GM23338 (cell line): ENCODE measurements around the gene TENM3.
"Not testable (repeated sequence)": the region's sequence is repeated elsewhere in the genome, so short reads cannot be mapped to it uniquely, and the experiment has no call there.

Experiments used
- EZH2 ChIP-seq: fragments of 200-600 bp; sonication (generic); IDR thresholded peaks from one replicate; pipeline ENCODE4 v1.8.0; 2017; ENCODE audit warnings: antibody characterized with exemption, mild to moderate bottlenecking, low read depth; ENCODE audit not compliant: unreplicated experiment
- EZH2phosphoT487 ChIP-seq: fragments of 200-600 bp; sonication (generic); IDR thresholded peaks from one replicate; pipeline ENCODE4 v1.8.1; 2018; ENCODE audit warnings: antibody characterized with exemption; ENCODE audit not compliant: unreplicated experiment
- JUNB ChIP-seq: IDR thresholded peaks from one replicate; pipeline ENCODE4 v1.6.1; 2016; ENCODE audit warnings: antibody characterized with exemption; ENCODE audit not compliant: unreplicated experiment
- POLR2AphosphoS5 ChIP-seq: IDR thresholded peaks from 2 replicates; pipeline ENCODE4 v1.6.1; 2016; ENCODE audit warnings: antibody characterized with exemption, low read depth
- TF ChIP-seq, protein P1 (sequence below), 2 experiments: fragments of 200-600 bp in 1 of 2; sonication (generic) in 1 of 2; conservative IDR thresholded peaks; 2 replicates each; pipeline versions ENCODE4 v1.5.1 to v1.6.1; 2016 to 2017; ENCODE audit warnings: antibody characterized with exemption in 2 of 2, low read depth in 2 of 2, mild to moderate bottlenecking in 2 of 2, moderate library complexity in 1 of 2
- TF ChIP-seq, protein P2 (sequence below): IDR thresholded peaks from 2 replicates; pipeline ENCODE4 v1.6.1; 2016; ENCODE audit warnings: antibody characterized with exemption

DNA sequence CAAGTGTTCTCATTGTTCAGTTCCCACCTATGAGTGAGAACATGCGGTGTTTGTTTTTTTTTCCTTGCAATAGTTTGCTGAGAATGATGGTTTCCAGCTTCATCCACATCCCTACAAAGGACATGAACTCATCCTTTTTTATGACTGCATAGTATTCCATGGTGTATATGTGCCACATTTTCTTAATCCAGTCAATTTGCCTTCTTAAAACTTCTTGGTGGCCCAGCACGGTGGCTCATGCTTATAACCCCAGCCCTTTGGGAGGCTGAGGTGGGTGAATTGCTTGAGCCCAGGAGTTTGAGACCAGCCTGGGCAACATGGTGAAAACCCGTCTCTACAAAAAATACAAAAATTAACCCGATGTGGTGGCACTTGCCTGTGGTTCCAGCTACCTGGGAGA is 942 bp upstream of the TENM3 start:
- TF ChIP-seq, protein P1, sequence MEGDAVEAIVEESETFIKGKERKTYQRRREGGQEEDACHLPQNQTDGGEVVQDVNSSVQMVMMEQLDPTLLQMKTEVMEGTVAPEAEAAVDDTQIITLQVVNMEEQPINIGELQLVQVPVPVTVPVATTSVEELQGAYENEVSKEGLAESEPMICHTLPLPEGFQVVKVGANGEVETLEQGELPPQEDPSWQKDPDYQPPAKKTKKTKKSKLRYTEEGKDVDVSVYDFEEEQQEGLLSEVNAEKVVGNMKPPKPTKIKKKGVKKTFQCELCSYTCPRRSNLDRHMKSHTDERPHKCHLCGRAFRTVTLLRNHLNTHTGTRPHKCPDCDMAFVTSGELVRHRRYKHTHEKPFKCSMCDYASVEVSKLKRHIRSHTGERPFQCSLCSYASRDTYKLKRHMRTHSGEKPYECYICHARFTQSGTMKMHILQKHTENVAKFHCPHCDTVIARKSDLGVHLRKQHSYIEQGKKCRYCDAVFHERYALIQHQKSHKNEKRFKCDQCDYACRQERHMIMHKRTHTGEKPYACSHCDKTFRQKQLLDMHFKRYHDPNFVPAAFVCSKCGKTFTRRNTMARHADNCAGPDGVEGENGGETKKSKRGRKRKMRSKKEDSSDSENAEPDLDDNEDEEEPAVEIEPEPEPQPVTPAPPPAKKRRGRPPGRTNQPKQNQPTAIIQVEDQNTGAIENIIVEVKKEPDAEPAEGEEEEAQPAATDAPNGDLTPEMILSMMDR (conservative IDR thresholded peaks at IDR 0.05; ENCODE audit: low read depth in 2 of 2) = not testable (repeated sequence)
- TF ChIP-seq EZH2phosphoT487, JUNB, EZH2, POLR2AphosphoS5: not testable (repeated sequence)
- TF ChIP-seq, protein P2, sequence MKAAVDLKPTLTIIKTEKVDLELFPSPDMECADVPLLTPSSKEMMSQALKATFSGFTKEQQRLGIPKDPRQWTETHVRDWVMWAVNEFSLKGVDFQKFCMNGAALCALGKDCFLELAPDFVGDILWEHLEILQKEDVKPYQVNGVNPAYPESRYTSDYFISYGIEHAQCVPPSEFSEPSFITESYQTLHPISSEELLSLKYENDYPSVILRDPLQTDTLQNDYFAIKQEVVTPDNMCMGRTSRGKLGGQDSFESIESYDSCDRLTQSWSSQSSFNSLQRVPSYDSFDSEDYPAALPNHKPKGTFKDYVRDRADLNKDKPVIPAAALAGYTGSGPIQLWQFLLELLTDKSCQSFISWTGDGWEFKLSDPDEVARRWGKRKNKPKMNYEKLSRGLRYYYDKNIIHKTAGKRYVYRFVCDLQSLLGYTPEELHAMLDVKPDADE = not testable (repeated sequence)
